Hepatocyte (in vitro differentiated cells): ENCODE measurements around the gene MYO1B.

ENCODE experiments used
- CTCF ChIP-seq: fragments of 200-600 bp; sonication (generic); IDR thresholded peaks from 2 replicates; pipeline ENCODE4 v1.5.1; 2016; ENCODE audit warnings: antibody characterized with exemption, mild to moderate bottlenecking; ENCODE audit not compliant: poor library complexity
- EZH2phosphoT487 ChIP-seq: fragments of 200-600 bp; sonication (generic); IDR thresholded peaks from one replicate; pipeline ENCODE4 v1.6.1; 2018; ENCODE audit warnings: antibody characterized with exemption, mild to moderate bottlenecking, low read depth, moderate library complexity; ENCODE audit not compliant: unreplicated experiment, severe bottlenecking

GRCh38 chr2:191250400-191250799 is 5.2 kb downstream of the MYO1B start:
- no peak for TF ChIP-seq CTCF
- TF ChIP-seq EZH2phosphoT487 = no peak
